ENCODE measurements around the gene LRRC49. TPM values are rescaled to one million over a fixed set of nuclear protein-coding genes. Genes with fewer than 3 reads are reported as not detected.

The LRRC49 gene
- total and polyA plus RNA-seq, 2 of the 4 experiments (the other 2 are of a cell fraction) = 8.6 to 16.8 TPM

DNA sequence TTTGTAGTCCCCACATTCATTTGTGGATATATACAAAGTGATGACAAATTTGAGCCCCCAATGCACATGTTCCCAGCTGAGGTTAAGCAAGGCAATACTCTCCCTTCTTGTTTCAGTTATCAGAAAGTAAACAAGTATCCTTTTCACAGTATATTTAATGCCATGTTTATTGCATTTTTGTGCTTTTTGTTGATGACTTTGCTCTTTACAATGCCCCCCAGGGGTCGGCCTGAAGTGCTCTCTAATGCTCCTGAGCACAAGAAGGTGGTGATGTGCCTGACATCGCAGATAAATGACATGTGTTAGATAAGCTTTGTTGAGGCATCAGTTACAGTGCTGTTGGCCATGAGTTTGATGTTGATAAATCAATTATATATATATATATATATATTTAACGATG, 165.0 kb downstream of the LRRC49 start:
- Histone ChIP-seq H2BK20ac (ENCODE audit: low read depth, low read length) (peak overlapping the region; percentile 16; the same call in 1 of the 2 replicates), H3K56ac (ENCODE audit: extremely low read depth, insufficient read depth, low read length) (no peak overlapping the region), H3K14ac (replicated peaks; ENCODE audit: low read depth, low read length) (no peak overlapping the region), H3K4me1 (ENCODE audit: control insufficient read depth, insufficient read depth, low read length) (peaks cover 3% of the 10 kb centered on the region), H3K9ac (ENCODE audit: low read depth, low read length) (no peak overlapping the region), H3K23ac (ENCODE audit: low read depth, low read length) (no peak overlapping the region), H2AK5ac (ENCODE audit: low read depth, low read length) (no peak overlapping the region; the same call in 1 of the 2 replicates), H4K5ac (ENCODE audit: low read depth, low read length) (no peak overlapping the region), H2BK120ac (ENCODE audit: low read depth, low read length) (no peak overlapping the region), H2AFZ (replicated peaks; ENCODE audit: low read length, poor library complexity) (no peak overlapping the region), H3K27me3 (ENCODE audit: control insufficient read depth, insufficient read depth, low read length) (no peaks in the 10 kb centered on the region), H3K4me2 (ENCODE audit: low read depth, low read length) (no peak overlapping the region), H3K36me3 (ENCODE audit: control insufficient read depth, insufficient read depth, low read length) (no peaks in the 10 kb centered on the region), H3K18ac (ENCODE audit: low read depth, low read length) (no peak overlapping the region), H2AK9ac (replicated peaks; ENCODE audit: low read depth, low read length, poor library complexity) (no peak overlapping the region), H3K79me1 (ENCODE audit: low read depth in 1 of 2, low read length in 2 of 2) (0 out of 4 replicates have a peak, but pooled peaks cover 0 to 4% of the 10 kb centered on the region in 2 experiments), H4K20me1 (ENCODE audit: insufficient read depth, low read length) (no peaks in the 10 kb centered on the region), H3K9me1 (ENCODE audit: insufficient read depth, low read length) (0 out of 2 replicates have a peak, but pooled peaks cover 3% of the 10 kb centered on the region), H4K8ac (ENCODE audit: low read depth in 2 of 2, low read length in 2 of 2) (no peak overlapping the region), H3K9me3 (ENCODE audit: control insufficient read depth, insufficient read depth, low read length) (peaks cover 5% of the 10 kb centered on the region), H4K91ac (ENCODE audit: insufficient read depth, low read depth, low read length) (no peak overlapping the region), H2BK15ac (ENCODE audit: low read depth, low read length) (no peak overlapping the region), H3K4me3 (ENCODE audit: insufficient read depth, low read depth, low read length) (no peak overlapping the region), H2BK5ac (ENCODE audit: low read depth, low read length, poor library complexity, severe bottlenecking) (peak overlapping the region; percentile 12), H3K4ac (ENCODE audit: low read depth, low read length) (no peak overlapping the region), H3K27ac (ENCODE audit: insufficient read depth, low read length) (no peak overlapping the region)
- WGBS, 2 experiments (ENCODE audit: extremely low coverage in 2 of 2, insufficient read length in 1 of 2) = no CpG with 5 or more reads among the region's 3 CpGs
- in situ Hi-C loops (cut with MboI; ENCODE audit: low sequenced_read_pairs) = no loop called here
- intact Hi-C loops (cut with micrococcal nuclease) = no loop called here
- BruUV-seq (replicated peaks) = no TSS peak
- DNase-seq = no peak
- CTCF ChIA-PET = no interaction called here
- dilution Hi-C loops (cut with HindIII; ENCODE audit: low sequenced_read_pairs, unreplicated experiment) = no loop called here
- POLR2A ChIA-PET (ENCODE audit: unreplicated experiment) = no interaction called here
- TF ChIP-seq, protein P1, sequence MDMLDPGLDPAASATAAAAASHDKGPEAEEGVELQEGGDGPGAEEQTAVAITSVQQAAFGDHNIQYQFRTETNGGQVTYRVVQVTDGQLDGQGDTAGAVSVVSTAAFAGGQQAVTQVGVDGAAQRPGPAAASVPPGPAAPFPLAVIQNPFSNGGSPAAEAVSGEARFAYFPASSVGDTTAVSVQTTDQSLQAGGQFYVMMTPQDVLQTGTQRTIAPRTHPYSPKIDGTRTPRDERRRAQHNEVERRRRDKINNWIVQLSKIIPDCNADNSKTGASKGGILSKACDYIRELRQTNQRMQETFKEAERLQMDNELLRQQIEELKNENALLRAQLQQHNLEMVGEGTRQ (IDR thresholded peaks at IDR 0.05; ENCODE audit: low read depth, low read length) = no peak
- TF ChIP-seq RCOR1 (IDR thresholded peaks at IDR 0.05; ENCODE audit: insufficient replicate concordance, low read length) = no peak
- no peak for TF ChIP-seq RFX5 (IDR thresholded peaks at IDR 0.05; ENCODE audit: low read depth, low read length)
- TF ChIP-seq MAFK (IDR thresholded peaks at IDR 0.05; ENCODE audit: low read depth, low read length) = no peak
- no peak for TF ChIP-seq CEBPB (IDR thresholded peaks at IDR 0.05; ENCODE audit: low read depth, low read length)
- TF ChIP-seq BHLHE40 (IDR thresholded peaks at IDR 0.05; ENCODE audit: low read depth, low read length) = no peak
- no peak for ATAC-seq (ENCODE audit: low read depth)

Measured in IMR-90 (cell line).